IPS-11a (cell line): ENCODE results near the gene KCTD6.

ENCODE experiments used
- H3K4me3 ChIP-seq: one replicate; pipeline ENCODE4 v1.5.1; 2013; ENCODE audit warnings: low read depth, low read length, control low read depth

KCTD6 gene

DNA sequence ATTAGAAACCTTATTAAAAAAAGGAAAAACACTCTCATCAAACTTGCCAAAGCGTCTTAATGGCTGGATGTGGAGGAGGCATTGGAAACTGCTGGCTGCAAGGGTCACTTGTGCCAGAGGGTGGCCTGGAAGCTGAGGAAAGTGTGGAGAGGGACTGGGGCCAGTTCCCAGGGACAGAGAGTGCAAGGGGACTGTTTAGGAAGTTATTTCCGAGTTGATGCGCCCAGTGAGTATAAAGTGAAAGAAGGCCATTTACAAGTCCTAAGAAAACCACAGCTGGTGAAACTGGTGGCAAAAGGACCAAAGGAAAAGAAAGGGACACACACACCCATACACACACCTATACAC, 7.2 kb upstream of the KCTD6 start:
- H3K4me3 ChIP-seq = no peak overlapping the region

DNA sequence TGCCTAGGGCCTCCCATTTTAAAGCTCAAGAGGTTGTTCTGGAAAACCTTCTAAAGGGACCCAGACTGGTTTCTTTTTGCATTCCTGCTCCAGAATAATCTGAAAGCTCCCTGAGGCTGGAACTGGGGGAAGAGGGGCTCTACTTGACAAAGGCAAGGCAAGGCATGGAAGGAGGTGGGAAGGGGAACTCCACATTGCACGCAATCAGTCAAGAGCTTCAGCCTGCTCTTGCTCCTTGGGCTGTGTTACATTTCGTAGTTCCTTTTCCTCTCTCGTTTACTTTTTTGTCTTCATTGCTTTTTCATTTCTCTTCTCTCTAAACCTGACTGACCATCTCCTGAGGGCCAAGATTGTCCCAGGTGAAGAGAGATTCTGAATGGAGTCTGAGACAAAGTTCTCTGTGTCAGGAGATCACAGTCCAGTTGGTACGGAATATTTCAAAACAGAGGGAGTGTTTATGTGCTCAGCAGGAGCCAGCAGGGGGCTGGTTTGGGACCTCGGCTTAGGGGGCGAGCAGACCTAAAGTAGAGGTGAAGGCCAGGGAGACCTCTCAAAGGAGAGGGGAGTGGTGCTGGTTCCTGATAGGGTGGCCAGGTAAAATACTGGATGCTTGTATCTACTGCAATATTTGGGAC, 6.0 kb upstream of the KCTD6 start:
- no peak overlapping the region for H3K4me3 ChIP-seq

DNA sequence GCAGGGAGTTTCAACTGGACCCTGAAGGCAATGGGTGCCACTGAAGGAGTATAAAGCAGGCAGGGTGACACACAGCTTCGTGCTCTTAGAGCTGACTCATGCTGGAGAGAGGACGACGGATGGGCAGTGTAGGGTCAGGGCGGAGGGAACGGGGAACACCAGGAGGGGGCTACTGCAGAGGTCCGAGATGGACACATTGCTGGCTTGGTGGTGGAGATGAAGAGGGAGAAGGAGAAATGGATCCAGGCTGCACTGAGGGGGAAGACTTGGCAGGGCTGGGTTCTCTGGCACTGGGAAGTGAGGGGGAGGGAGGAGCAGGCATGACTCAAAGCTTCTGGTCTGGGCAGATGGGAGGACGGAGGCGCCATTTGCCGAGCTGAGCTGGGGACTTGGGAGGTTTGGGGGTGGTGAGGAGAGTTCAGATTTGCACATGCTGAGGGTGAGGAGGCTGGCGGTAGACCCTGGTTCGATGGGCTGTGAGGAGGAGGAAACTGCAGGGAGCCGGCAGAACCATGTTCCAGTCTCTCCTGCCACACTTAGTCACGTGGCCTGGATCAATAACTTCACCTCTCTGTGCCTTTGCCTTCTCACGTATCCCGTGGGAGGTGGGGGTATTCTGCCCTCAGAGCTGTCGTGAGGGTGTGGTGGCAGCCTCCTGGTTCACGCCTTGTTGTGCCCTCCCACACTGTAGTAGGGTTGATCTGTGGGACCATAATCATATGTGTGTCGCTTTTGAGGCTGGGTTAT, 4.6 kb upstream of the KCTD6 start:
- H3K4me3 ChIP-seq = no peak overlapping the region

DNA sequence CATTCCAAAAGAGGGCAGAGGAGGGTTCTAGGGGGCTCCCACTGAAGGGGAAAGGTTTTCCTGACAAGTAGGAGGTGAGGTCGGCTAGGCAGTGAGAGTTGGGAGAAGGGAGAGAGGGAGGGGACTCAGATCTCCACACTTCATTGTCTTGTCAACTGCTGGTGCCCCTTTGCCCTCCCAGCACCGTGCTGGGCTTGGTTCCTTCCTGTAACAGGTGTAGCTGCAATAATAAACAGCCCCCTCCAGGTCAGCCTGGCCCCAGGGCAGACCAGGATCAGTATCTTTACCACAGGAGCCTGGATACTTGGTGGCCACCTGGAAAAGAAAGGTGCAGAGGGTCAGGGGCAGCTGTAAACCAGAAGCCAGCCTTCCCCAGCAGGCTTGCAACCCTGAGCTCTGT, 2.9 kb upstream of the KCTD6 start:
- no peak overlapping the region for H3K4me3 ChIP-seq

DNA sequence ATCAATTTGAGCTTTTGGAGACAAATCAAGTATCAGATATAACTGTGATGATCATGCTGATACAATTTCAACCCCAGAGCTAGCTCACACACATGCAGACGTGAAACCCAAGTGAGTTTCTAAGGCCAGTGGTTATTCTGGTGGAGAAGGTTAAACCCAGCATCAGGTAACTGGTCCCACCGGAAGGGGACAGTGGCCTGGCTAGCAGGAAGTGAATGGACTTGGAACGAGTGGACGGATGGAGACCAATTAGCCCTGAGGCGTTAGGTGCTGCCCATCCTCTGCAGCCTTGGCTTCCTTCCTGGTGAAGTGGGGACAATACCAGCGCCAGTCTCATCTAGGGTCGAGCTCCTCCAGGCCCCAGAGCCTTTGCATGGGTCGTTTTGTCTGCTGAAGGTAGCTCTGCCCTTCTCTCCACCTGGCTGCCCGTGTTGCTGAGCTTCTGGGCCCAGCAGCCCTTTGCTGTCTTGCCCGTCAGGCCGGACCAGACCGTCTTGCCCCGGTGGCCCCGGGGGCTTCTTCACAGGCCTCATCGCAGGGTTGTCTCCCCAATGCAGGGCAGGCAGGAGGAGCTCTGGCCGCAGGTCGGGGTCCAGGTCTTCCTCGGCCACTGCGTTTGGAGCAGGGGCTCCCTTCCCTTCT, 915 bp upstream of the KCTD6 start:
- no peak overlapping the region for H3K4me3 ChIP-seq

DNA sequence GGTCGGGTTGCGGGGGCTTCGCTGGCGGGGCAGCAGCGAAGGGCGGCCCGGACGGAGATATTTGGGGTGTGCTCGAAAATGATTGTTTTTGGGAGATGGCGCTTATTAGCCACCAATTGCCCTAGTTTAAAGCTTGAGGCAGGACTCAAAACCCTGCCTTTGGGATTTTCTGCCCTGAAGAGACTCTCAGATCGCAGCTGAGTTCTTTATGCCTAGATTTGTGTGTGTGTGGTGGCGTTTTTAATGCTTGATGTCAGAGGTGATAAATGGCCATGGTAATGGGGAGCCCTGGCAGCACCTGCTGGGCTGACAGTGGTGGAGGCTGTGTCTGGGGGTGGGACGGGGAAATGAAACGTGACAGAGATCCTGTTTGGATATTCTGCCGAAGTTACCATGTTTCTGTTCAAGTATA, 604 bp downstream of the KCTD6 start:
- H3K4me3 ChIP-seq = peak overlapping the region; percentile 72

DNA sequence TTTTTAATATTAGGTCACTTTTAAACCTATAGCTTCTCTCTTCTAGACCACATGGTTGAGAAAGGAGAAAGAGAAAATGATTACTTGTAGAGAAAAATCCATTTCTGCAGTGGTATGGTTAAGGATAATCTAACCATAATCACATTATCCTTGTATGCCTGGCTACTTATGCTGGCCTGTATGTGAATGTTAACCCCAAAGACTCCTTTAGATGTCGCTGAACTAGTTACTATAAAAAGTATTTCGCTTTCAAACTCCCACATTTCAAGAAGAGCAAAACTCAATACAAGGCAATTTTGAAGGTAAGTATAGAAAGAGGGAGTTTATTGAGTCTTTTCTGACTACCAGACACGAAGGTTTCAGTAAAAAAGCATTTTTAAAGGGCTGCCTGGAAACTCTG, 2.2 kb downstream of the KCTD6 start:
- H3K4me3 ChIP-seq = no peak overlapping the region

DNA sequence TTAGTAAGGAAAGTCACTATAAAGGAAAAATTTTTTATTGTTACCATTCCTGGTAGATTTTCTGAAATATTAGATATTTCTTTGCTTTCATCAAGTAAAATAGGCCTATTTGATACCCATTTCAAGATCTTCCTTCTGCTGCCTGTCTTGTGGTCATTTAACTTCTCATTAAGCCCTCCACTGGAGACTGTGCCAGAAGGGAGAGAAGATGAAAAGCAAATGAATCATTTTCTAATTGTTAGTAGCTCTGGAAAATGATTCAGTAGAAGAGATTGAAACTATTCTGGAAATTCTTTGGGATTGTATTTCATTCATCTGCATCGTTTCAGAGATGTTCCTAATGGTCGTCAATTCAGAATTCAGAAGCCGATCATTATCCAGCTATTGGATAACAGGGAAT, 3.2 kb downstream of the KCTD6 start:
- no peak overlapping the region for H3K4me3 ChIP-seq

DNA sequence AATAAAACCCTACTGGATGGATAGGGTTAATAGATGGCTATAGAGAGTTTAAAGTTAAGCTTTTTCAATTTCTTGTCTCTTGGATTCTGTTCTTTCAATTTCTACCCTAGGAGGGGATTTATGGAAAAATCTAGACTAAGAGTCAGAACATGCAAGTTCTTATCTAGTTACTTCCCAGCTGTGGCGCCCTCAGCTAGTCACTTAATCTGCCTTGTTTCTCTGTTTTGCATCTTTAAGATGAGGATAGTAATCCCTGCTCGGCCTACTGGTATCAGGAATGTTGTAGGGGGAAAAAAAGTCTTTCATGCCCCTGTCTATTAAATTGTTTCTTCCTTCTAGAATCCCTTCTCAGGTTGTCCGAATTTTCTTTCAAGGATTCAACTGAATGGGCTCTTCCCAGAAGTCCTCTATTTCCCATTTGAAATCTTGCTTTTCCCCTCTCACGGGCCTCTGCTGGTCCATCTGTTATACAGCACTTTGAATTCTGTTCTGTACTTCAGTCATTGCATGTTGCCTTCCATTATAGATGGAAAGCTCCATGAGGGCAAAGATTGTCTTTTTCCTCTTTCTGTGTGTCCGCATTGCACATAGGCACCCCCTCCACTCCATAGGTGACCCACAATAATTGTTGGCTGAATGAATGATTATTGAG, 4.4 kb downstream of the KCTD6 start:
- no peak overlapping the region for H3K4me3 ChIP-seq

DNA sequence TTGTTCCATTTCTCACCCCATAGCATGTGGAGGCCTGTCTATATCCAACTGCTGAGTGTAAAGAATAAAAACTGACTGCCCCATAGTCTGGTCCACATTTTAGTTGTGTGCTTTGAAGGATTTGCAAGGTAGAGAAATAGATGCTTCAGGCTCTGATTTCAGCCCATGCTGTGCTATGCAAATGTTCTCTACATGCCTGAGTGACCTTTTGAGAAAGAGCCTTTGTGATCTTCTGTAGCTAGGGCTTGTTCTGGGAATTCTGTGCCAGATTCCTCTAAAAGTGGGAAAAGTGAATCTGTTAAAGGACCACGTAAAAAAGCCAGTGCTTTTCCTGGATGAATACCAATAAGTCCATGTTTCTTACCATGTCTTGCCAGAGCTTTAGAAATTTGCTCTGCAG, 5.2 kb downstream of the KCTD6 start:
- no peak overlapping the region for H3K4me3 ChIP-seq

DNA sequence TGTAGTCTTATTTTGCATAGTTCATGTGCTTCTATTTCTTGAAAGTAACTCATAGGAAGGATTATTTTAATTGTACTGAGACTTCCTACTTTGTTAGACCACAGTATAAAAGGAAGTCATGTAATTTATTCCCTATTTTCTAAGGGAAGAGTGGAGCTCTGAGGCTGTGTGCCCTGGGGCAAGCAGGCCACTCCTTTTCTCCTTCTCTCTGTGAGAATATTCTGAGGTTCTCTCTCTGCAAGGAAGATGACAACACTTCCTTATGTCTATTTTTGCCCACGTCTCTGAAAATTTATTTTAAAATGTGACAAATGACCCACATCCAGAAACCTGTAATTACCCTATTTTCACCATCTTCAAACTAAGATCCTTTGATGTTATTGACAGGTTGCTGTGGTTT, 11.0 kb downstream of the KCTD6 start:
- H3K4me3 ChIP-seq = no peak overlapping the region

DNA sequence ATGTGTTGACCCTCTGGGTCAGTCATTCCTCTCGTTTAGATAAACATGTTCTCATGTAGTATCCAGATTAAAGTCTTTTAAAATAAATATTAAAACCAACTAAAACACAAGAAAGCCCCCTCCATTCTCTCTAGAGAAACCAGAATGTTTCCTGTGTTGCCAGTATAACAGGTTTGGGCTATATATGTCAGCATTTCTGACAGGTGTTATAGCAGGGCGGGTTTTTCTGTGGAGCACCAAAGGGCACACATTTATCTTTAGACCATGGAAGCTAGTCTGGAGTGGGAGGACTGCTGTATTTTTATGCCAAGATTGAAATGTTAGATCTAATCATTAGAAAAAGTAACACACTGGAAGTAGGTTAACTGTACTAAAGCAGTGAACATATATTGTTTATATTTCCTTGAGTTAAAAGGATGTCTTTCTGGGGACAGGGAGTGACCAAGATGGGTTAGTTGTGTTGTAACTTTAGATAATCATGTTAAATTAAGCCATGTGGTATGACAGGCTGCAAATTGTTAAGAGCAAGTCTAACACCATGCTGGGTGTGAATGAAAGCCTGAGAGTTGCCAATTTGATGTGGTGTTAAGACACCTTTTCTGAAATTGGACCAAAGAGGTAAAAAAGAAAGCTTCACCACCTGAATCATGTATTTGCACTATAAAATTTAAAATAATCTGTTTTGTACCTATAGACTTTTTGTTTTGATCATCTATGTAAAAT, 15.6 kb downstream of the KCTD6 start:
- H3K4me3 ChIP-seq = no peak overlapping the region

DNA sequence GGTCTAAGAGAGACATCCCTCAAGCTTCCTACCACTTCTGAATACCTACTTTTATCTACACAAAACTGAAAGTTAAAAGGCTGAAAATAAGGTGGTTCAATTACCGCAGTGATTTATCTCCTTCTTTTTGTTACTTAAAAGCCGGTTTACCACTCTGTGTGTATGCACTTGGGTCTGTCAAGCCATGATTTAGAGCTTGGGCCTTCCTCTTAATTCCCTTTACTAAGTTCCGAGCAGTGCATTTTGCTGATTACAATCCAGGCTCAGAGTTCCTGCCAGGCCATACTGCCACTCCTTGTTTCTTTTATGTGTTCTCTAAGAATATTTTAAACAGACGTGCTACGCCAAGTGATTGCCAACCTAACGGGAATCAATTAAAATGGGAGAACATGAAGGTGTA, 16.5 kb downstream of the KCTD6 start:
- H3K4me3 ChIP-seq = no peak overlapping the region

DNA sequence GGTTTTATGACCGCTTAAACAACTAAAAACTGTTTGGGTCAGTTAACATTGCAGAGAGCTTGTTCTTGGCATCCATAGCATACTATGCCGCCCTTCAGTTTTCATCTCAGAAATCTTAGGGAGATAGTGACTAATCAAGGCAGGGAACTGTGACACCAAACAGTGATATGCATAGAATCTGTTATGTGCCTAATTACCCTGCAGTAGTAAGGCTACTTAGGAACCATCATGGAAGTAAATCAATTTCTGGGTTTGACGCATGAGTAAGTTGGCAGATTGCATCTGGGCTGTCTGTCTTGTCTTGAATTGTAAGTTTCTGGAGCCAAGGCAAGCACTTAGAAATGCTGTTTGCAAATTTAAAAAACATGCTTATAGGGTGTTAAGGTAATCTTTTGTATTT, 22.5 kb downstream of the KCTD6 start:
- H3K4me3 ChIP-seq = no peak overlapping the region

DNA sequence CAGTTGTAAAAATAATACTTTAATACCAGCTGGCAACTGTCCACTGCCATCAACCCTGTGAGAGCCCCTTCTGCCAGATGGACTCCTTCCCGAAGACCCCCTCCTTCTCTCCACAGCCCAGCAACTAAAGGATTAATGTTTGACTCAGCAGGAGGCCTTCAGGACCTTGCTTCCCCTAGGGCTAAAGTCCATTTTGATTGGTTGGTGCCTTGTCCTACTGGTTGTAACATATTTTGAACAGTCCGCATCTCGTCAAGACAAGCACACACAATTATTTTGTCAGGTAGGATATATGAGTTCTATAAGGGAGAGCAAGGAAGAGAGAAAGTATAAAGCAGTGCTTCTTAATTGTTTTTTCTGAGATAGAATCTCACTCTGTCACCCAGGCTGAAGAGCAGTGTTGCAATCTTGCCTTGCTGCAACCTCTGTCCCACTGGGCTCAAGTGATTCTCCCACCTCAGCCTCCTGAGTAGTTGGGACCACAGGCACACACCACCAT, 26.4 kb downstream of the KCTD6 start:
- no peak overlapping the region for H3K4me3 ChIP-seq

DNA sequence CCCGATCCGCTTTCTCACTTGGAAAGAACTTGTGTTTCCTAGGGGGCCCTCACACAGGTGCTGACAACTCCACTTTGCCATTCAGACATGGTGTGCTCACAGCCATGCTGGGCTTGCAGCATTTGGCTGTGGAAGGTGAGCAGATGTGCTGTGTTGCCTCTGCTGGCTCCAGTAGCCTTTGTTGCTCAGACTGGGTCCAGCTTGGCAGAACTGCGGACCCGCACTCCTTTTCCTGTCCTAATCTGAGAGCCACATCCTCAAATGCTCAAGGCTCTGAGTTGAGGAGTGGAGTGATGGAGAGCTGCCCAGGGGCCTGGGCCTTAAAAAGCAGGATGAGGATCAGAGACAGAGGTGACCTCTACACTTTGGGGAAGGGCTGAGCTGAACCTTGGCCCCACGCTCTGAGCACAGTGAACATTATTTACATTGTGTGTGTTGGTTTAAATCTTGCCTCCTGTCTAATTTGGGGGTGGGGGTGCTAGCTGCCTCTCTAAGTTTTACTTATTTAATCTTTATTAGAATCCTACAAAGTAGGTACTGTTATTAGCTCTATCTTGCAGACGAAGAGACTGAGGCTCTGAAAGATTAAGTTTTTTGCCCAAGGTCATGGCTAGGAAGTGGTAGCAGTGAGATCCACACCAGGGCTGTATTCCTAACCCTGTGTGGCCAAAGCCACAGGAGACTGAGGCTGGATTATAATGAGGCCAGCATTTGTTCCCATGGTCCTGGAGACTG, 27.9 kb downstream of the KCTD6 start:
- no peak overlapping the region for H3K4me3 ChIP-seq

DNA sequence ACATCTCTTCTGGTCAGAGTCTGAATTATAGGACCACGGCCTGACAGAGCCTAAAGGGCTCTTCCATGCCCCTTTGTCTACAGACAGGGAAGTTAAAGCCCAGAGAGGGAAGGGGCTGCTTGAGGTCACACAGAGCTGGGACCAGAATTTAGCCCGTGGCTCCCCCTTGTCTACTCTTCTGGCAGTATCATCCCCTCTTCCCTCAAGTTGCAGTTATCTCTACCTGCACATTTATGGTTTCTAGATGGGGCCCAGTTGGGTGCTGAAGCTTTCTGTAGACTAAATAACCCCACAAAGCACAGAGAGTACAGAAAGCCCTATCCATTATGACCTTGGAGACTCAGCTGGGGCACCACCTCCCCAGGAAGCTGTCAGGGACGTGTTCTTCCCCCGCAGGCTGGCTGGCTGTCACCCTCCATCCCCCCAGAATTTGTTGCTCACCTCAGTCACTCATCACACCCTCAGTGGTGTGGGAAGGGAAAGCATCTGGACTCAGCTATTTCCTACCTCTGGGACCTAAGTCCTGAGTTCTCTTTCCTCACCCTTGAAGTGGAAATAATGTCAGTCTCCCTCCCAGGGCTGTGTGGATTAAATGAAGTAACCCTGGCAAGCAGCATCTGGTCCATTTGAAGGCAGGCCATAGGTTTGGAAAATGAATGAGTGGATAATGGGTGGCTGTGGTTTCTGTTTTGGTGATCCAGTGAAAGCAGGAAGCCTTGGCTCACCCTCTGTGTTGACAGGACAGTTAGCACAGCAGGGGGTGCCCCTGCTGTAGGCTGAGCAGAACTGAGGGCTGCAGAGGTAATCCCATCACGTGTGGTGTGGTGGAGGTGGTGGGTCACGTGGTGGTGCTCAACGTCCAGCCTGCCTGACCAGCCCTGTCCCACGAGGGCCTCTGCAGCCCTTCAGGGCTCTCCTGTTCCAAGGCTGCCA, 28.8 kb downstream of the KCTD6 start:
- H3K4me3 ChIP-seq = no peak overlapping the region

DNA sequence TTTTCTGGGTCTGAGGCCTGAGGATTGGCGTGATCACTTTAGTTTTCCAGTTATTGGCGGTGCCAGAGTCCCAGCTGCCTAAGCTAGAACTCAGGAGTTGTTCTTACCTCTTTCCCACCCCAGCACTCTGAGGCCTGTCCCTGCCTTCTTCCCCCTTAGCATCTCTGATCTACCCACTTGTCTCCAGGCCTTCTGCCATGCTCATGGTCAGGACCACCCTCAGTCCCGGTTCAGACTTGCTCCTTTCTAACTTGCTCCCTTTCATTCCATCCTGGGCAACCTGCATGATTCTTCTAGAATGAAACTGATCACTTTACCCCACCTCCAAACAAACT, 29.4 kb downstream of the KCTD6 start:
- H3K4me3 ChIP-seq = no peak overlapping the region

DNA sequence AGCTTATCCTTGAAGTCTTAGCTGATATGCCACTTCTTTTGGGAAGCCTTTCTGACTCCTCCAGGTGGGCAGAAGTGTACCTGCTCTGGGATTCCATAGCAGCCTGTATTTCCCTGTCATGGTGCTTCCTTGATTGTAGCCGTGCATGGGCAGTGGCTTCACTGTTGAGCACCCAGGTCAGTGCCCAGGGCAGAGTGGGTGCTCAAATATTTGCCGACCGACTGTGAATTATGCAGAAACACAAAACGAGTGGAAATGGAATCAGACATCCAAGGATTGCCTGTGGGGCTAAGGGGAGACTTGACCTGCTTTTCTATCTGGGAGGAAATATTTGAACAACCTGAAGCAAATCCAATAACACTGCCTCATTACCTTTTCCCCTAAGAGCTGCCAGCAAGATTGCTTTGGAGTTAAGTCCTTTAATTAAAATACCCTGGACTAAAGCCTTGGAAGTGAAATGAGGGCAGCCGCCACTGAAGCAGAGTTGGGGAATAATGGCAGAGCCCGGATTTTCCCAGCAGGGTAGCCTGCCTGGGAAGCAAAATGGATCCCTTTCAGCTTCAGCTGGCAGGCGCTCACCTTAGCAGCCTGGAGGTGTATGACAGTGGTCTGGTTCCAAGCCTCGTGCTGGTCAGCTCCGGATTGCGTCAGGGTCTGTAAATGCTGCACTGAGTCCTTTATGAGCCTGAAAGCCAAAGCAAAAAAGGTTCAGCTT, 30.2 kb downstream of the KCTD6 start:
- no peak overlapping the region for H3K4me3 ChIP-seq
